CD4-positive, alpha-beta T cell treated with Interferon gamma for 1 hour (primary cell): ENCODE results near the gene LCN6.
A peak's percentile ranks its signal among the peaks of the same experiment; 100 is the strongest.
"Not testable (repeated sequence)": the region's sequence is repeated elsewhere in the genome, so short reads cannot be mapped to it uniquely, and the experiment has no call there.

Source experiments
- DNase-seq: peaks from one replicate; pipeline ENCODE4 v3.0.0-alpha.2; 2020

Gene LCN6

DNA sequence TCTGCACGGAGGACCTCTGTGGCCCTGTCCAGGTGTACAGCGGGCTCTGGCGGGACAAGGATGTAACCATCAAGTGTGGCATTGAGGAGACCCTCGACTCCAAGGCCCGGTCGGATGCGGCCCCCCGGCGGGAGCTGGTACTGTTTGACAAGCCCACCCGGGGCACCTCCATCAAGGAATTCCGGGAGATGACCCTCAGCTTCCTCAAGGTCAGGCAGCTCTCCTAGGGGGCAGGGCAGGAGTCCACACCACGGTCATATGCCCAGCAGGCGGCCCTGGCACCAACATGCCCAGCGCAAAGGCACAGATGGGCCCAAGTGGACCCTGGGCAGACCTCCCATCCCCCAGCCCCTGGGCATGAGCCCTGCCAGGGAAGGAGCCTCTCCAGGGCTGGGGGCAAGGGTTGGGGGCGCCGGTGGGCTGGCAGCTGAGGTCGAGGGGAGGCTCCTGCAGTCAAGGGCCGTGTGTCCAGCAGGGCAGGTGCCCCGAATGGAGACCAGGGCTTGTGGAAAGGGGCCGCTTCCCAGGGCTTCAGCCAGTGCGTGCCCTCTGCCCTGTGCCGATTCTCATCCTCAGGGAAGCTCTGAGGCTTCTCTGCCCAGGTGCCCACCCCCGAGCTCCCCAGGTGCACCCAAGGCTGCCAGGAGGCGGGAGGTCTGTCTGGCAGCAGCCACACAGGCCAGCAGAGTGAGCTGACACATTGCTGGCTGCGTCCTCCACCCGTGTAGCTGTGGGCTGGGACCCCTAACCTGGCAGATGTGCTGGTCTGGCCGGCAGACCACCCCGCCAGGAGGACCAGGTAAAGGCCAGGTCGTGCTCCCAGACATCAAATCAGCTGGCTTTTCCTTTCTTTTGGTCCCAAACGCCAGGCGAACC lies 26.0 kb downstream of the LCN6 start:
- no peak for DNase-seq

DNA sequence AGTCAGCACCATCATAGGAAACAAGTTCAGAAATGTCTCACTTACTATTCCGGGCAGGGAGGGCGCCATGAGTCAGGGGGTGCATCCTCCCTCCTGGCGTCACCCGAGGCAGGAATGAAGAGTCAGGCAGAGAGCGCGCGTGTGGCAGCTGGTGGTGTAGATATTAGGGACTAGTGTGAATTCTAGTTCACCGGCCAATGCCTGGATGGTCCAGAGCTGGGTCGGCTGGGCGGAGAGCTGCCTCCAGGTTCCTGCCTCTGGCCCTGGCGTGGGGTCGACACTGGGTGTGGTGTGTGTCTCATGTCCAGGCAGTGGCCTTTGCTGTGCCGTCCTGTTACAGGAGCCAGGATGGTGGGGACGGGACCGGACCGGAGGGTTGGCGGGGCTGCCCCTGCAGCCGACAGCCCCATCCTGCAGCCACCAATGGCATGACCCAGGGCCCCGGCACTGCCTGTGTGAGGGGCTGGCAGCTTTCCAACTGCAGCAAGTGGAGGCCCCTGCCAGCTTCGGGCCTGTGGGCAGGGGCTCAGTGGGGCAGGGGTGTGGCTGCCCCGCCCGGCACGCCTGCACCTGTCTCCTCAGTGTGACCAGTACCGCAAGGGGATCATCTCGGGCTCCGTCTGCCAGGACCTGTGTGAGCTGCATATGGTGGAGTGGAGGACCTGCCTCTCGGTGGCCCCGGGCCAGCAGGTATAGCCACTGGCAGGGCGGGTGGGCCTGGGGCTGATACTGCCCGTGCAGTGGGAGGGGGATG lies 26.8 kb downstream of the LCN6 start:
- DNase-seq = no peak

DNA sequence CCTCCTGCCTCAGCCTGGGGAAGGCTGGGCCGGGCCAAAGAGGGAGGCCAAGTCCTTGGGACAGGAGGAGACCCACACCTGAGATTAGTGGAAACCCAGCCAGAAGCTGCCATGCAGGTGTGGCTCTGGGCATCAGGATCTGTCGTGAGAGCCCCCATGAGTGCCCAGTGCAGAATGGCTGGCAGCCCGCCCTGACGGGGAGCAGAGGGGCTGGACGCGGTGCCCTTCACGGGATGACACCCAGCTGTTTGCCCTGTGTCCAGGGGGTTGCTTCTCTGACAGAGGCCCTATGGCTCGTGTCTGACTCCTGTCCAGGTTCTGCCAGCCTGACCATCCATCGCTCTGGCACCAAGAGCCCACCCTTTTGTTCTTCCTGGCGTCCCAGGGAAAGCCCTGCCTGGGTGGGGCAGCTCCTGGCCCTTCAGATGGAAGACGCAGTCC lies 27.4 kb downstream of the LCN6 start:
- DNase-seq = no peak

DNA sequence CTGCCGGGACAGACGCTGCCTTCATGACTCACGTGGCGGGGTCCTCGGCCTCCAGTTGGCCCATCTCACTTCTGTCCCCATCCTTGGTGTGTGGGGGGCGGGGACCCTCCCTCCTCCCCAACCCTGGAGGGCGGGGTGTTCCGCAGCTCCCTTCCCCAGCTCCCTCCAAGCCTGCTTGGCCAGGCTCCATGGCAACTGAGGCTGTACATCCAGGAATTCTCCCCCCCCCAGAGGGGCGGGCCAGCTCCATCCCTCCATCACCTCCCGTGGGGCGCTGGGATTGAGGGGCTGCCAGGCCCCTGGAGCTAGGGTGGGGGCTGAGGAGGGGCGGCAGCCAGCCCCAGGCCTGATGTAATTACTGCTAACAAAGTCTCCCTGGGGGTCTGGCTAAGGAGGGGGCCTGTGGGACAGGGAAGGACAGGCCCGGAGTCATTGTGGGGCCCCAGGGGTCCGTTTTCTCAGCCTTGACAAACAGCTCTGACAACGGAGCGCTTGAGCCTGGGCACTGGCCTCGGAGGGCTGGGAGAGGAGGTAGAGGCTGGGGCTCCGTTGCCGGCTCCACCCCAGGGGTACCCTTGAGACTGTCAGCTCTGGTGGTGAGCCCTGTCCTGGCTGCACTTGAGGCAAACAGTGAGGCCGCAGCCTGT lies 28.0 kb downstream of the LCN6 start:
- no peak for DNase-seq

DNA sequence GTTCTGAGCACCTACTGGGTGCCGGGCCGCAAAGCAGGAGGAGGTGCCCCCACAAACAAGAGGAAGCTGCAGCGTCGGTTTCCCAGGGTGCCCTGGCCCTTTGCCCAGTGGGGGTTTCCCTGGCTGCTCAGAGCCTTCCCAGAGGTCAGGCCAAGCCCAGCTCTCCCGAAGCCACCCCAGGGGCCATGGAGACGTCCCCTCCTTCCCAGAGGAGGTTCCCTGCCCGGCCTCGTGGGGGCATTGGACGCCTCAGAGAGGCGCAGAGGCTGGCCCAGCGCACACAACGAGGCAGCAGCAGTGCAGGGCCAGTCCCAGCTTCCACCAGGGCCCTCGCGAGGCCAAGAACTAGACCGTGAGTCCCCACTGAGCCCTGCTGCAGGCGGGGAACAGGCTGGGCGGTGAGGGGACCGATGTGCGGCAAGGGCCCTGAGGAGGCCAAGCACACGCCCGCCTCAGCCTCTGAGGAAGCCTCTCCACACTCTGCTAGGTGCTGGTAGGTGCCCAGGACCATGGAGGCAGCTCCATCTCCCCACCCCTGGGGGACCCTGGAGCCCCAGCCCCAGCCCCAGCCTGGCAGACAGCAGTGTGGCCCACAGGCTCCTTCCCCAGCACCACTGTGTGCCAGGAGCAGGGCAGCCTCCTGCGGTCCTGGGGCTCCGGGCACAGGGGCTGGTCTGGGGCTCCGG lies 29.0 kb downstream of the LCN6 start:
- DNase-seq = peak; percentile 33

DNA sequence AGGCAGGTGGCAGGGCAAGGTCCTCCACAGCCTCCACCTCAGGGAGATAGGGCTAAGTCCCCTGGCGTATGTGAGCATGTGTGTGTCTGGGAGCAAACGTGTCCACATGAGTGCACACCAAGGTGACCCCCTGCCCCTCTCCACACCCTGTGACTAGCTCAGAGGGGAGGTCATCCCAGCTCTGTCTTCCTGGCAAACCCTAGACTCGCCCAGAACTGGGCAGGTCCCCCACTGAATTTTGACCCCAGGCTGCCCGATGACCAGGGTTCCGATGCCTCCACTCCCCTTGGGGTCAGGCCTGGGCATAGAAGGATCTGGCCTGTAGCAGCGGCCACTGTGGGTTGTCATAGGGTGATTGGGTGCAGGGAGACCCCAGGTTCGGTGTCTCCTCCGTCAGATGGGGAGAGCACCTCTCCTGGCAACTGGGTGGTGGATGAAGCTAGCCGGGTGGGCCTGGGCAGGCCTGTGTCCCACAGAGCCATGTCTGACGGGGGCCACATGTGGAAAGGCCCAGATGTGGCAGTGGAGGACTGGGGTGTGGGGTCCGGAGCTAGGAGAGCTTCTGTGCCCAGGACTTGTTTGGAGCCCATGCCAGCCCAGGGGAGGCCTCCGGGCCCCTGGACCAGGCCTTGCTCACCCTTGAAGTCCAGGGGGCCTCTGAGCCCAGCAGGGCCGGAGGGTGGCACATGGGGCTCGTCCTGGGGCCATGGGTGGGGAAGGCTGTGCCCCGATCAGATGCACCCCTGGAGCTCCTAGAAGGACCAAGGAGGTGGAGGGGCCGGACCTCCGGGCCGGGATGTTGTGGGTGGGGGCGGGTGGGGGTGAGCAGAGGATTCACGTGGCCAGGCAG lies 29.8 kb downstream of the LCN6 start:
- DNase-seq = no peak

DNA sequence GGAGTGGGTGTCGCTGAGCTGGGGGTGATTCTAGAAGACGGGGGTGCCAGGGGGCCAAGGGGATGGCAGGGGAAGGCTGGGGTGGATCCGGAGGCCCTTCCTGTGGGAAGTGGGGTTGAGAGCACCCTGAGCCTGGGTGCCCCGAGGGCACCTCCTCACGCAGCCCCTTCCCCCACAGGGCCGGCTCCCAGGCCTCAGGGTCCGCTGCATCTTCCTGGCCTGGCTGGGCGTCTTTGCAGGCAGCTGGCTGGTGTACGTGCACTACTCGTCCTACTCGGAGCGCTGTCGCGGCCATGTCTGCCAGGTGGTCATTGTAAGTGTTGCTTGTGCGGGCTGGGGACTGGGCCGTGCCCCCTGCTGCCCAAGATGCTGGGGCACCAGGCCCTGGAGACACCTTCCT lies 30.9 kb downstream of the LCN6 start:
- DNase-seq = no peak

DNA sequence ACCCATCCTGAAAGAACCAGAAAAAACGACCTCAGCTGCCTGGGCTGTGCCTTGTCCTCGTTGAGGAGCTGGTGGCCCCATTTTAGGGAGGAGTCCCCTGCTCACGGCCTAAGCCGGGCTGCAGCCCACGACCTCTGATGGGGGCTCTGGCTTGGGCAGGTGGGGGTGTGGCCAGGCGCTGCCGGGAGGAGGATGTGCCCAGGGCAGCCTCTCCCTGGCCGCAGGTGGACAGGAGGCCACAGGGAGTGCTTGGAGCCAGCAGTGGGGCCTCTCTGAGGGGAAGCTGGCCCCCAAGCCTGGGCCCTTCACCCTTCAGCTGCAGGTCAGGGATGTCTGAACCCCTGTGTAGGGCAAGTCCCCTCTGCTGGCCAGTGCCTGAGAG lies 33.4 kb downstream of the LCN6 start:
- DNase-seq = no peak

DNA sequence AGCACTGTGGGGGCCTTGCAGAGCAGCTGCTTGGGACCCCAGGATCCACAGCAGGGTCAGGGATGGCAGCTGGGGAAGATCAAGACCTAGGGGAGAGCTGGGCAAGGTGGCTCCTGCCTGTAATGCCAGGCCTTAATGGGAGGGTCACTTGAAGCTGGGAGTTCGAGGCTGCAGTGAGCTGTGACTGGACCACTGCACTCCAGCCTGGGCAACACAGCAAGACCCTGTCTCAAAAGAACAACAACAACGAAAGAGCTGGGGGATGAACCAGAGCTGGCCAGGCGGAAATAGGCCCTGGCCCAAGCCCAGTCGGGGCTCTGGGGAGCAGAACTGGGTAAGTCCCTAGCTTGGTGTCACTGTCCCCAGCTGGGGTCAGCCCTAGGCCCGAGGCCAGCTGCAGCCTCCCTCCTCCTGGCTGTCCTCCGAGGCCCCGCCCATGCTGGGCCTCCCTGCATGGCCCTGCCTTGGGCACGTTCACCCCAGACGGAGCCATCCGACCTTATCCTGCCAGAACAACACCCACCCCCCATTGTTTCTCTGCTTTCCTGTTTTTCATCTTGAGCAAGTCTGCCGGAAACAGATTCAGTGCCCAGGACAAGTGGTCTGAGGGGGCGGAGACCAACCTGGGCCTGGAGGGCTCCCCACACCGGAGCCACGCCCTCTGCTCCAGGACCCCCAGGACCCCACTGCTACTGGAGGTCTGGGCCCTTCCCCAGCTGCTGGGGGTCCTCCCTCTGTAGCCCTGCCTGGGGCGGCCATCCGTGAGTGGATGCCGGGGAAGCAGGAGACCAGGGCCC lies 34.0 kb downstream of the LCN6 start:
- no peak for DNase-seq

DNA sequence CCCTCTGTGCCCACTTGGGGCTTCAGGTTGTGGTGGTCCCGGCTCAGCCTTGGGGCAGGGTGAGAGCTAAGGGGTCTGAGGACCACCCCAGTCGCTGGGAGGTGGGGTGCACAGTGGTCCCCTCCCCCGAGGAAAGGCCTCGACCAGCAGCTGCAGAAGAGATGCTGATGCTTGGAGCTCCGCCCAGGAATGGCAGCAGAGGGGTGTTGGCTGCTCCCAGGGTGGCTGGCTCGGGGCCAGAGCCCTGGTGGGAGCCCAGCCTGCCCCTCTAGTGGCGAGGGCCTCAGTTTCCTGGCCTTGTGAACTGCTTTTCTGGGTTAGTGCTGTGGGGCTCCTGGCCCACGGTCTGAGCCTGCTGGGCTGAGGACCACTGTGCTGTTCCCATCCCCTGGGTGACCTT lies 34.8 kb downstream of the LCN6 start:
- DNase-seq = no peak

DNA sequence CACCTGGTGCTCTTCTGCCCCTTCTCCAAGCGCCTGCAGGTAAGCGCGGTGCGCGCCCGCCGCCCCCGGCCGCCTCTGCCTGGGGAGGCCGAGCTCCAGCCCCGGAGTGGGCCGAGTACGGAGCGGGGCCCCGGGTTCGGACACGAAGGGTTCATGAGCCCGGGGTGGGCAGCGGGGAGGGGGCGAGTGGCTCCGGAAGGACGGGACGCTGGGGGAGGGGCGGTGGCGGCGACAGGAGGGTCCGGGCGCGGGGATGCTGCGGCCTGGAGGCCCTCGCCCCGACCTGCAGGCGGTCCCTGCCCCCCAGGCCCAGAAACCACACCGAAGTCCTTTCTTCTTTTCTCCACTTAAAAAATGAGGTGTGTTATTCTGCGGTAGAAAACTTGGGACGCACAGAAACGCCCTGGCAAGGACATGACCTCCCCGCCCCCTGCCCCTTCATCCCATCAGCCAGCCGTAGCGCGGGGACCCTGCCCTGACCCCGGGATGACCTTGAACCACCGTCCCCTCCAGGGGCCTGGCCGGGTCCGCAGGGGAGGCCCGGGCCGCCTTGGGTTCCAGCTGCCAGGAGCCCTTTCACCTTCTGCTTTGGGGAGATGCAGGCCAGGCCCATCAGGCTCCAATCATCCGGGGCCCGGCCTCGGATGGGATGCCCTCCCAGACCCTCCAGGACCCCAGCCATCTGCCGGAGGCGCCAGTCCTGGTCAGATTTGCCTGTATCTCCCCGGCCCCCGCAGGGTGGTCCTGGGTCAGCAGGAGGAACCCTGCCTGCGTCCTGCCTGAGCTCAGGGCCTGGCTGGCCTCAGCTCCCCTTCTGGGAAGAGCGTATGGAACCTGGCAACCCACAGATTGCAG lies 35.4 kb downstream of the LCN6 start:
- DNase-seq = no peak

DNA sequence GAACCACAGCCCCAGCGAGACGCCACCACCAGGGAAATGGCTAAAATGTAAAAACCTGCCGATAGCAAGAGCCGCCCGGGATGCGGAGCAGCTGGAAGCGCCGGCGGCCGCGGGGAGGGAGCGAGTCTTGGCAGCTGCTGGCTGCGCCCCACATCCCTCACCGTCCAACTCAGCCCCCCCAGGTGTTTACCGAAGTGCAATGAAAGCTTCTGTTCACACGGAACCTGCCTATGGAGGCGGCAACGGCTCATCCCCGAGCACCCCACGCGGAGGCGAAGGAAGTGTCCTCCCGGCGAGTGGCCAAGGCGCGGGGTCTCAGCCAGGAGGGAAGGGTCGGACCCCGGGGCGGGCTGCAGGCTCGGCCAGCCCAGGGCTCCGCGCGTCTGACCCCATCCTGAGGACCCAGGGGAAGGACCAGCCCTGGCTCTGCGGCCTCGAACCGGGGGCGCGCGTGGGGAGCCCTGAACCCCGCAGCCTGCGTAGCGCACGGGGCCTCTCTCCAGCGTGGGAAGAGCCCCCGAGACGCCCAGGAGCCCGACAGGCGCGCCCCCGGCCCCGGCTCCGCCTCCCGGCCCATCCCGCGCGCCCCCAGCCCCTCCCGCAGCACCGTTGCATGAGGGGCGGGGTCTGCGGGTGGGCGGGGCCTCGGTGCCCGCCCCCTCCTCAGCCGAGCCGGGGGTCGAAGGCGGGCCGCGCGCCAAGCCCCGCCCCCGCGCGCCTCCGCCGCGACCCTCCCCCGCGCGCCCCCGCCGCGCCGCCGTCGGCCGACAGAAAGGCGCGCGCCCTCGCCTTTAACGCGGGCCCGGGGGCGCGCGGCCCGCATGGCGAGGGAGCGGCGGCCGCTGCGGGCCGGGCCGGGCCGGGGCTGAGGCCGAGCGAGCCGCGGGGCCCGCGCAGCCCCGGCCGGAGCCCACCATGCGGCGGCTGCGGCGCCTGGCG lies 36.3 kb downstream of the LCN6 start, which contains the start of gene DIPK1B:
Gene DIPK1B, plus strand, starts transcription at position 822 of the 939 bp plus-strand sequence. Its CDS starts 94 bp downstream, at position 916.
- DNase-seq = no peak

DNA sequence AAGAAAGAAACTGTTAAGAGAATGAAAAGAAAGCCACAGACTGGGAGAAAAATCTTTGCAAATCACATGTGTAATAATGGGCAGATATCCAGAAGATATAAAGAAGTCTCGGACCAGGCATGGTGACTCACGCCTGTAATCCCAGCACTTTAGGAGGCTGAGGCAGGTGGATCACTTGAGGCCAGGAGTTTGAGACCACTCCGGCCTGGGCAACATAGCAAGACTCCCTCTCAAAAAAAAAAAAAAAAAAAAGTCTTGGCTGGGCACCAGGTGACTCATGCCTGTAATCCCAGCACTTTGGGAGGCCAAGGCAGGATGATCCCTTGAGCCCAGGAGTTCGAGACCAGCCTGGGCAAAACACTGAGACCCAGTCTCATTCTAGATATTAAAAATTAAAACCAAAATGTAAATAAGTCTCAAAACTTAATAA lies 37.1 kb downstream of the LCN6 start:
- DNase-seq = not testable (repeated sequence)

DNA sequence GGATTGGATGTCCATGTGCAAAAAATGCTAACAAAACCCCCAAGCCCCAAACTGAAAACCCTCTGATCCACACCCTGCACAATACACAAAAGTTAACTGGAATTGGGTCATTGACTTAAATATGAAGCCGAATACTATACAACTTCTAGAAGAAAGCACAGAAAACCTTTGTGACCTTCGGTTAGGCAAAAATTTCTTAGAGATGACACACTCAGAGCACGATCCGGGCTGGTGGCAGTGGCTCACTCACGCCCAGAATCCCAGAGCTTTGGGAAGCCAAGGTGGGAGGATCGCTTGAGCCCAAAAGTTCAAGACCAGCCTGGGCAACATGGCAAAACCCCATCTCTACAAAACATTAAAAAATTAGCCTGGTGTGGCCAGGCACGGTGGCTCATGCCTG lies 37.8 kb downstream of the LCN6 start:
- no peak for DNase-seq

DNA sequence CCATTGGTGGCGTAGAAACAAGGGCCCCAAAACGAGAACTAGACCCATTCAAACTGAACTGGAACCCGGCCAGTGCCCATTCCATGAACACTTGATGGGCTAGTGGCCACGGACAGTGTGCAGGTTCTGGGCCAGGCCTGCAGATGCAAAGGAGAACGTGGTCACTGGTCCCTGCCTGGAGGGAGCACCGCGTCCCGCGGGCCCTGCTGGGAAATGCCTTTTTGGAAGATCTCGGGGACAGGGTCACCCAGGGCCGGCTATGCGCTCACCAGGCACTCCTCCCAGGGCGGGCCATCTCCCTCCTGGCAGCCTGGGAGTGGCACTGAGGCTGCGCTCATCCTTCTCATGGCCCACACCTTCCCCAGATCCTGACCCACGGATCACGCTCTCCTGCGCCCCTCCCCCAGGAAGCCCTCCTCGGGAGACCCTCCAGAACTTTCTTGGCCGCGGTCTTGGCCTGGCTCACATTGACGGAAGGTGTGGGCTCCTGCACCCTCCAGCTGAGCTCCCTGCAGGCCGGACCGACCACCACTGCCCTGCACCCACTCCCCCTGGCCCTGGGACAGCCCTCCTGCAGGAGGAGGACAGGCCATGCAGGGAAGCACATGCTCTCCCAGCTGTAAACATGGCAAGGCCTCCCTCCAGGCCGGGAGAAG lies 38.7 kb downstream of the LCN6 start:
- no peak for DNase-seq

DNA sequence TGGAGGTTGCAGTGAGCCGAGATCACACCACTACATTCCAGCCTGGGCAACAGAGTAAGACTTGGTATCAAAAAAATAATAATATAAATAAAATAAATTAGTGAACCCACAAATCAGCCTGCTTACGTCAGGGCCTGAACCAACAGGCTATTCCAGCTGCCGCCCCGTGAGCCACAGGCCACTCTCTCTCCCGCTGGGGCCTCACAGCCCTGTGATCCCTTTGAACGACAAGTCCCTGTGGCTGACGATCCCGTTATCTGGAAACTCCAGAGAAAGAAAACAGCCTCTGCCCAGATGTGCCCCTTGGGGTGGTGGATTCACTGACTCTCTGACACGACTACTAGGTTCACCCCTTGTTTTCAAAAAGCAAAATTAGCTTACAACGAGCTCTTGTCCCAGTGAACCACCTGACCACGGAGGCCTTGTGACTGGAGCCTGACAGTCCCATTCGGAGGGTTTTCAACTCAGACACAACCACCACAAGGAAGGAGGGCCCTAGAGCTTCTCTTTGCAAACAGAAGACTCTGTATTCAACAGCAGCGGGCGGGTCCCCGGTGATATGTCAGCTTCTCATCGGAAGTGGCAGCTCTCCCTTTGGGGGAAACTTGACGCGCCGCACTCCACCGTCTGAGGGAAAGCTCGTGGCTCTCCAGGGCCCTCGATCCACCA lies 40.3 kb downstream of the LCN6 start:
- DNase-seq = no peak

DNA sequence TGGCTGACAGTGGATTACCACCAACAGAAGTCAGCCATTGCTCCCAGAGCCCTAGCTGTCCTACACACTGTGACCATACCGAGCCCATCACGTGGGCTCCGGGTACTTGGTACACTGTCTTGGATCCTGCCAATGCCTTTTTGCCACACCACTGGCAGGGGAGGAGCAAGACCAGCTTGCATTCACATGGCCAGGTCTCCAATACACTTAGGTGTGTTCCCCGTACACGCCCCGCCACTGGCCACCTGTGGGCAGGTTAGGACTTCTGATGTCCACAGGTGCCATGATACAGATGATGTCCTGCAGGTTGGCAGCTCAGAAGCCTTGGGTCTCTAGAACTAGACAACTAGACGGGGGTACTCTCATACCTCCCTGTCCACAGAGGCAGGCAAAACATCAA lies 41.3 kb downstream of the LCN6 start:
- DNase-seq = no peak

DNA sequence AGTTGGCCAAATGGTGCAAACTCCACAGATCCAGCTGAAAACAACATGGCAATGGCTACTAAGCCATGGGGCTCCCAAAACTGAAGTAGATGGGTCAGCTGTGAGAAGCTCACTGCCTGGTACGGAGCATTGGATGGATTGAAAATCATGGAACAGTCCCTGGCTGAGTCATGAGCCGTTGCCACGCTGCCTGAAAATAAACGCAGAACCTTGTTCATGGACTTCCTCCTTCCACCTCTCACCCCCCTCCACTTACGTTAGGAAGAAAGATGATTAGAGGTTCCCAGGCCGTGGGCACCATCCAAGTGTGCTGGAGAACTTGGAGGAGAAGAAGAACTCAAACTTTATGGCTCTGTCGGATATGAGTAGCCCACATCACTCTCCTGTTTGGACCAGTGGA lies 42.8 kb downstream of the LCN6 start:
- peak; percentile 28 for DNase-seq
